NCI-H1092 (cell line): Measurements from ENCODE around the gene SMIM22.

Experiments
- DNase-seq: peaks from one replicate; lab custom pipeline; 2025; lab: John Stamatoyannopoulos, UW

Gene SMIM22

GRCh38 chr16:4814542-4815173, 19.5 kb downstream of the SMIM22 start:
- DNase-seq: no peak

DNA sequence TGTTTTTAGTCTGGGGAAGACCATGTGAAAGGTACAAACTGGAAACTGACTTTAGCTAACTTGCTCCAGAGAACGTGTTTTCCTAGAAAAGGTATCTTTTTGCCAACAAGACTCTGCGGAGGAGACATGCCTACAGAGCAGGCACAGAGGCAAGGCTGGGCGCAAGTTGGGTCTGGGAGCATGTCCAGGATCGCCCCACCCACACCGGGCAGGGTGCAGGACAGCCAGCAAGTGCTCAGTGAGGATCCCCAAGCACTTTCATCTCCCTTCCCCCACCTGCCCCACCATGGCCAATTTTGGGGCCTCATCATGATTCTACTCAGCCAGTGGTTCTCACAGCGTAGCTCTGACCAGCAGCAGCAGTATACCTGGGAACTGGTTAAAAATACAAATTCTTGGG, 25.5 kb downstream of the SMIM22 start:
- DNase-seq: no peak

- no peak for DNase-seq
These were observed 30.0 kb downstream of the SMIM22 start for GRCh38 chr16:4825196-4825595.

DNA sequence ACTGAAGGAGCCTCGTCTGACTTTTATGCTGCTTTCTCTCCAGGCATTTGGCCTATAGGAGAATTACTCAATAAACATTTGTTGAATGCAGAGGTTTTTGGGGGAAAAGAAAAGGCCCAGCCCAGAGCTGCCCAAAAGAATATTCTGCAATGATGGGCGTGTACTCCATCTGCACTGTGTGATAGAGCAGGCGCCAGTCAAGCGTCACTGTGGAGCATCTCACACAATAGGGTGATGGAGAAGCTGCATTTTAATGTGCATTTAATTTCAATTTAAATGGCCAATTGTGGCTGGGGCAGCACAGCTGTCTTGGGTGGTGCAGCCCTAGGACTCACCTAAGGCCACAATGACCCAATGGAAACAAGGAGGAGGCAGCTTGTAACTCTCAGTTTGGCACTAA, 31.4 kb downstream of the SMIM22 start:
- DNase-seq: no peak

DNA sequence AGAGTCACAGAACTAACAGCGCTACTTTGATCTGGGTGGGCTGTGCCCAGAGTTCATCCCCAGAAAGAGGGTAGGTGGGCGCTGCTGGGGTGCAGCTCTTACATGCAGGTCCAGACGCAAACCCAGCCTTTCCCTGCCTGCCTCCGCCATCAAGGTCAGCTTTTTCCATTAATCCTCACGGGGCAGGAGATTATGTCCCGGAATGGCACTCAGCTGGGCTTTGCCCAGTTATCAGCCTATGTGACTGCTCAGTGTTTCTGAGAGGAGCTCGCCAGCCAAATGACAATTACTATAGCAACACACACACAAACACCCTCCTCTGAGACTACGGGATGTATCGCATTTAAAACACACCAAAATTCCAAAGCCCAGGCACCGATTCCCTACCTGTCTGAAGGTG, 31.8 kb downstream of the SMIM22 start:
- no peak for DNase-seq

DNA sequence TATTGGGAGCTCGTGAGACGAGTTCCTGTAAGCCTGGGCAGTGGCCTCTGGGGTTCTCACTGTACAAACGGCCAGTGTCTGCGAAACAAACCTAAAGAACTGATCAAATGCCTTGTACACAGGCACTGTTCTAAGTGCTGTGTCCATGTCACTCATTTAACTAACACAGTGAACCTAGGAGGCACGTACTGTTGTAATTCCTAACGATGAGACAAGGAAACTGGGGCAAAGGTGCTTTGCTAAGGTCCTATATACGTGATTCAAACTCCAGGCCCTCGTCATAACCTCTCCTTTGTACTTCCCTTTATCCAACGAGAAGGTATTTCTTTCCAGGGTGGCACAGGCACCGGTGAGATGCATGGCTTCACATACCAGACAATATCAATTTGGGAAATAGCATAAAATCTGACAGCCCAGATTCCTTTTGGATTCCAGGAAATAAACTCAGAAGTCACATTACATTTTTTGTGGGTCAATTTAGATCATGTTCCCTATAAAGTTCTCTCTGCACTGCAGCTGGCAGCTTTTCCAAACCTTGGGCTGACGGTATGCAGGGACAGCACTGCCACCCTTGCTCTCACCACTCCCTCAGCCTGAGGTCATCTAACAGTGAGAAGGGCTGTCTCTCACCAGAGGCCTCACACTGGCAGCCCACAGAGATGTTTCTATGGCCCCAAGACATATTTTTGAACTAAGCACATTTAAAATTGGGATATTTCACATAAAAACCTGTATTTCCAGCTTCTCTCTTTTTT, 33.6 kb downstream of the SMIM22 start:
- no peak for DNase-seq

- DNase-seq: no peak
These were observed 35.2 kb downstream of the SMIM22 start for GRCh38 chr16:4830408-4830807.

DNA sequence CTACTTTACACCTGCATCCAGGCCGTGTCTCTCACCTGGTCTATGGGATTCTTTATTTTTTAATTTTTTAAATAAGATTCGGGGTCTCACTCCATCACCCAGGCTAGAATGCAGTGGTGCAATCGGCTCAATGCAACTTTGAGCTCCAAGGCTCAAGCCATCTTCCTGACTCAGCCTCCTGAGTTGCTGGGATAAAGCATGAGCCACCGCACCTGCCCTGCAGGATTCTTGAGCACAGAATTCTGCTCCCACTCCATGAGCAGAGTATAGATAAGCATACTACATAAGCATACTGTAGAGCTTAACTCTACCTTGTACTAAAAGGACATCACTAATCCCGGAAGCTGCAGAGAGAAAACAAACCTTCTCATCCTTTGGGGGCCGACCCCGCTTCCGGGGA, 36.4 kb downstream of the SMIM22 start:
- no peak for DNase-seq

DNA sequence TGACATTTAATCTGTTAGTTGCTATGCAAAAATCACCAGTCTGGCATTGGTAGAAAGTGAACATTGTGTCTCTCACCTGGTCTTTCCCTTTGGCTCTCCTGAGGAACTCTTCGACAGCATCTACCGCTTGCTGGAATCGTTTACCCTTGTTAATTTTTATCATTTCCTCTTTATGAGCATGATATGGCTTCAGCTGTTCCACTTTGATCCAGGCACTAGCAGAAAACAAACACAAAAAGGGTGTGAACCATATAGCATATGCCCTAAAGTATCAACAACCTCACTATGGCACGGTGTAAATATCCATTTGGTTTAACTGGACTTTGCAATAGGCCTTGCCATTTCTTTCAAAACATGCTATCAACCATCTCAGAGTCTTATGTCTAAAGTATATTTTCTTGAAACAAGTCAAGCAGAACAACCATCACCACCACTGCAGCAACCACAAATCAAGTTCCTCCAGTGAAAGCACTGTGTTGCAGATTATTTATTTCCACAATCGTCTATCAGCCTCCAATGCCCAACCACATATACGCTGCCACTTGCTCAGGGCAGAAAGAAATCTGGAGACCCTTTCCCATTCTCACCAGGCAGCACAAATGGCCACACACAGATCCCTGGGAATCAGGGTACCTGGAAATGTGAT, 37.7 kb downstream of the SMIM22 start:
- no peak for DNase-seq

DNA sequence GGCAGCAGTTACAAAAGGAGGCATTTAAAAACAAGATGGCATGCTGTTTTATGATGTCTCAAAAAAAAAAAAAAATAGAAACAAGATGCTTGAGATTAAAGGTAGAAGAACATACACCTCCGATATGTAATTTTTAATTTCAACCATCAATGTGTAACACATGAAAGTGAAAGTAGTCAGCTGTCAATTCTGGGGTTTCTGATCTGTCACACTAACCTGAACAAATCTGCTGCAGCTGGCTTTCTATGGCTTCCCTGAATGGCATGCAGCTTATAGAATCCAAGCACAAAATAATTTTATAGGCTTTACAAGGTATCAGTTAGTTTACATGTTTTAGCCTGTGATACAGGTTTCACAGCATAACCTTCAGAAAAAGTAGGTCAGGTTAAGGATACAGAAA, 38.4 kb downstream of the SMIM22 start:
- DNase-seq: no peak

DNA sequence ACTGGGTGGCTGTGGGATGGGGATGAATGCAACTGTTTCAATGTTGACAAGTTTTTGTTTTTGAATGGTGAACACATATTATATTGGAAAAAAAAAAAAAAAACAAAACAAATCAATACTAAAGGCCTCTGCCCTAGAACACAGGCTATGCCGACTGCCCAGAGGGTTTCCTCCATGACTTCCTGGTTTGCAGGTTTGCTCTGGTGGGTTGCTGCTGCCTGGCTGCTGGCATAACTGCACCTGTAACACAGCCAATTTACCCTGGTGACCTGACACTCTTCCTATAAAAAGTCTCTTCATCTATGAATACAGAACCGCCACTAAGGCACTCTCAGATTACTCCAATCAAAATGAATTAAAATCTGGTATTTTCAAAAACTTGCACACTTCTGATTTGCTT, 41.6 kb downstream of the SMIM22 start:
- no peak for DNase-seq

DNA sequence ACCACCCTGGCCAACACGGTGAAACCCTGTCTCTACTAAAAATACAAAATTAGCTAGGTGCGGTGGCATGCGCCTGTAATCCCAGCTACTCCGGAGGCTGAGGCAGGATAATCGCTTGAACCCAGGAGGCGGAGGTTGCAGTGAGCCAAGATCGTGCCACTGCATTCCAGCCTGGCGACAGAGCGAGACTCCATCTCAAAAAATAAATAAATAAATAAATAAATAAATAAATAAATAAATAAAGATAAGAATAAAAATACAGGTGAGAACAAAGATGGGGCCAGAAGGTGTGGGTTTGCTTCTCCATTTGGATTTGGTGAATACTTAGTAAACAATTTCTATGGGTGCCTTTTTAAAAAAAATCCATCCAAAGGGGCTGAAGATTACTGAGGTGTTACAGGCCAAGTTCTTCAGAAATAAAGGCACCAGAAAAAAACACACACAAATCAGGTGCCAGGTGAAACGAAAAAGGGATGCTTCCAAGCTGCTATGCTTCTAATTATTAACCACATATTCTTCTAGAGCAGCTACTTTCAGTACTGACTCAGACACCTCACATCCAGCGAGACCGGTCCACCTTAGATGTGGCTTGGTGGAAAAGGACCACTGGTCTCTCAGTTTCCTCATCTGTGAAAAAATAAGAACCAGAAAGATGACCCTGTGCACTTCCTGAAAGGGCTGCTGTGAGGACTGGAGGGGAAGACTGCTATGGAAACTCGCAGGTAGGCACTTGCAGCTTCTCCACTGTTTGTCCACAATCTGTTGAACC, 42.7 kb downstream of the SMIM22 start:
- DNase-seq: no peak

GRCh38 chr16:4839942-4840341, 44.8 kb downstream of the SMIM22 start:
- DNase-seq: no peak

GRCh38 chr16:4840984-4841383, 45.8 kb downstream of the SMIM22 start:
- no peak for DNase-seq
